OCI-LY3 (cell line): ENCODE results near the gene G6PD.

Experiments used
- H2AFZ ChIP-seq: fragments of 200-600, 300-600 bp; shearing (Covaris generic); 2 replicates; pipeline ENCODE4 v1.6.0; 2014; ENCODE audit warnings: antibody characterized with exemption, low read depth, low read length
- H3K27ac ChIP-seq: fragments of 200-600, 300-600 bp; sonication (generic); 2 replicates; pipeline ENCODE4 v1.5.1; 2014; ENCODE audit warnings: mild to moderate bottlenecking, low read length, moderate library complexity, mixed read lengths
- H3K27me3 ChIP-seq: fragments of 200-600, 300-600 bp; sonication (generic); 2 replicates; pipeline ENCODE4 v1.6.1; 2014; ENCODE audit warnings: low read depth, low read length, mixed read lengths
- H3K36me3 ChIP-seq: fragments of 200-600, 300-600 bp; sonication (generic); replicated peaks from 2 replicates; pipeline ENCODE3; 2014; ENCODE audit warnings: low read depth, low read length, mixed read lengths
- H3K4me1 ChIP-seq: fragments of 300-600, 200-600 bp; sonication (generic); 2 replicates; pipeline ENCODE4 v1.6.1; 2014; ENCODE audit warnings: low read length, mixed read lengths
- H3K4me2 ChIP-seq: fragments of 200-600, 300-600 bp; sonication (generic); 2 replicates; pipeline ENCODE4 v1.6.1; 2014; ENCODE audit warnings: low read length, mixed read lengths
- H3K4me3 ChIP-seq: fragments of 300-600, 200-600 bp; sonication (generic); 2 replicates; pipeline ENCODE4 v1.5.1; 2014; ENCODE audit warnings: antibody characterized with exemption, mild to moderate bottlenecking, low read length, moderate library complexity
- H3K79me2 ChIP-seq: fragments of 300-600, 200-600 bp; shearing (Covaris generic); 2 replicates; pipeline ENCODE4 v1.6.1; 2014; ENCODE audit warnings: mild to moderate bottlenecking, low read length, mixed read lengths
- H3K9ac ChIP-seq: fragments of 300-600, 200-600 bp; shearing (Covaris generic); 2 replicates; pipeline ENCODE4 v1.6.0; 2014; ENCODE audit warnings: mild to moderate bottlenecking, low read length, moderate library complexity
- H3K9me3 ChIP-seq: fragments of 200-600, 300-600 bp; shearing (Covaris generic); 2 replicates; pipeline ENCODE4 v1.6.1; 2014; ENCODE audit warnings: low read length, mixed read lengths; ENCODE audit not compliant: insufficient read depth
- H4K20me1 ChIP-seq: fragments of 200-600, 300-600 bp; sonication (generic); 2 replicates; pipeline ENCODE4 v1.6.1; 2016; ENCODE audit warnings: low read length, mixed read lengths; ENCODE audit not compliant: insufficient read depth
- EZH2phosphoT487 ChIP-seq: fragments of 200-600 bp; shearing (Covaris generic); IDR thresholded peaks from 2 replicates; pipeline ENCODE4 v1.6.1; 2018; ENCODE audit warnings: antibody characterized with exemption, mixed run types, low read depth
- TF ChIP-seq, protein P1 (sequence below): fragments of 200-600, 300-600 bp; sonication (generic); IDR thresholded peaks from 2 replicates; pipeline ENCODE4 v1.5.1; 2014; ENCODE audit warnings: antibody characterized with exemption, low read length, low read depth

G6PD gene

DNA sequence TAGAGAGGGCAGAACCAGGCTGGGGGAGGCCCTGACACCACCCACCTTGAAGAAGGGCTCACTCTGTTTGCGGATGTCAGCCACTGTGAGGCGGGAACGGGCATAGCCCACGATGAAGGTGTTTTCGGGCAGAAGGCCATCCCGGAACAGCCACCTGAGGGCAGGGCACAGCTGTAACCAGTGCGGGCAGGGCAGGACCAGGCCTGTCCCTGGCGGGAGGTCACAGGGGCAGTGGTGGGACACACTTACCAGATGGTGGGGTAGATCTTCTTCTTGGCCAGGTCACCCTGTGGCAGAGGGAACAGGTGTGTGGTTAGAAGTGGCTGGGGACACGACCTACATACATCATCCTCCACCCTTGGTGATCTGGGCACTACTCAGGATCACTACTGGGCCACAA, 10.8 kb downstream of the G6PD start:
- Histone ChIP-seq H3K4me1 (peaks cover 6% of the 10 kb centered on the region), H3K27me3 (no peaks in the 10 kb centered on the region), H3K9ac (no peak overlapping the region), H3K9me3 (no peaks in the 10 kb centered on the region), H3K4me2 (no peak overlapping the region), H3K4me3 (no peak overlapping the region), H3K79me2 (no peaks in the 10 kb centered on the region), H3K36me3 (peaks cover 5% of the 10 kb centered on the region), H3K27ac (no peak overlapping the region), H4K20me1 (no peaks in the 10 kb centered on the region), H2AFZ (no peak overlapping the region)
- no peak for TF ChIP-seq EZH2phosphoT487
- TF ChIP-seq, protein P1, sequence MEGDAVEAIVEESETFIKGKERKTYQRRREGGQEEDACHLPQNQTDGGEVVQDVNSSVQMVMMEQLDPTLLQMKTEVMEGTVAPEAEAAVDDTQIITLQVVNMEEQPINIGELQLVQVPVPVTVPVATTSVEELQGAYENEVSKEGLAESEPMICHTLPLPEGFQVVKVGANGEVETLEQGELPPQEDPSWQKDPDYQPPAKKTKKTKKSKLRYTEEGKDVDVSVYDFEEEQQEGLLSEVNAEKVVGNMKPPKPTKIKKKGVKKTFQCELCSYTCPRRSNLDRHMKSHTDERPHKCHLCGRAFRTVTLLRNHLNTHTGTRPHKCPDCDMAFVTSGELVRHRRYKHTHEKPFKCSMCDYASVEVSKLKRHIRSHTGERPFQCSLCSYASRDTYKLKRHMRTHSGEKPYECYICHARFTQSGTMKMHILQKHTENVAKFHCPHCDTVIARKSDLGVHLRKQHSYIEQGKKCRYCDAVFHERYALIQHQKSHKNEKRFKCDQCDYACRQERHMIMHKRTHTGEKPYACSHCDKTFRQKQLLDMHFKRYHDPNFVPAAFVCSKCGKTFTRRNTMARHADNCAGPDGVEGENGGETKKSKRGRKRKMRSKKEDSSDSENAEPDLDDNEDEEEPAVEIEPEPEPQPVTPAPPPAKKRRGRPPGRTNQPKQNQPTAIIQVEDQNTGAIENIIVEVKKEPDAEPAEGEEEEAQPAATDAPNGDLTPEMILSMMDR, result no peak

DNA sequence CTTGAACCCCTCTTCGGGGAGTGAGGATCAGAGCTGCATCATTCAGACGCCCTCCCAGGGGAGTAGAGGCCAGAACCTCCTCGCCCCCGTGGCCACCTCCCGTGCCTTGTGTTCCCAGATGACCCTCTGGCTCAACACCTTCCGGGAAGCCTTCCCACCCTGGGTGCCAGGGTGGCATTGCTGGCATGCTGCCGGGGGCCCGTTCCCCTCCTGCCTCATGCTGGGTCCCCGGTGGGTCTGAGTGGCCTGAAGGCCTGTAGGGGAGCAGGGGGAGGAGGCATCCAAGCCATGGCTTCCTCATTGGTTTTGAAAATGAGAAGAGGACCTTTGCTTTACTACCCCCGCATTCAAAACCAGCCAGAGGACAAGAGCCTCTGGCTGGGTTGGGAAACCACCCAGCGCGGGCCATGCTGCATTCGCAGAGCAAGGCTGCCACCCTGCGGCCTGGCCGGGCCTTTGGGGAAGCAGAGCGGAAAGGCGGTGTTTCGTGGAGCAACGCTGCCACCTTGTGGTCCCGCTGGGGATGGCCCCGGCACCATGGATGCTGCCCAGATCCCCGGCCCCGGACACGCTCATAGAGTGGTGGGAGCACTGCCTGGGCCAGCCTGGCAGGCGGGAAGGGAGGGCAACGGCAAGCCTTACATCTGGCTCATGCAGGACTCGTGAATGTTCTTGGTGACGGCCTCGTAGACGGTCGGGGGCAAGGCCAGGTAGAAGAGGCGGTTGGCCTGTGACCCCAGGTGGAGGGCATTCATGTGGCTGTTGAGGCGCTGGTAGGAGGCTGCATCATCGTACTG, 11.9 kb downstream of the G6PD start:
- TF ChIP-seq EZH2phosphoT487, result no peak
- TF ChIP-seq, protein P1, result peak; percentile 95
- H3K27me3 ChIP-seq, result no peaks in the 10 kb centered on the region
- H3K4me1 ChIP-seq, result peaks cover 6% of the 10 kb centered on the region
- H3K9ac ChIP-seq, result peak overlapping the region; percentile 39; the same call in 1 of the 2 replicates
- peaks cover 5% of the 10 kb centered on the region for H3K36me3 ChIP-seq
- H3K27ac ChIP-seq, result peak overlapping the region; percentile 56
- H3K4me3 ChIP-seq, result no peak overlapping the region
- H3K4me2 ChIP-seq, result peak overlapping the region; percentile 49
- no peaks in the 10 kb centered on the region for H4K20me1 ChIP-seq
- H3K9me3 ChIP-seq, result no peaks in the 10 kb centered on the region
- H2AFZ ChIP-seq, result no peak overlapping the region
- no peaks in the 10 kb centered on the region for H3K79me2 ChIP-seq

DNA sequence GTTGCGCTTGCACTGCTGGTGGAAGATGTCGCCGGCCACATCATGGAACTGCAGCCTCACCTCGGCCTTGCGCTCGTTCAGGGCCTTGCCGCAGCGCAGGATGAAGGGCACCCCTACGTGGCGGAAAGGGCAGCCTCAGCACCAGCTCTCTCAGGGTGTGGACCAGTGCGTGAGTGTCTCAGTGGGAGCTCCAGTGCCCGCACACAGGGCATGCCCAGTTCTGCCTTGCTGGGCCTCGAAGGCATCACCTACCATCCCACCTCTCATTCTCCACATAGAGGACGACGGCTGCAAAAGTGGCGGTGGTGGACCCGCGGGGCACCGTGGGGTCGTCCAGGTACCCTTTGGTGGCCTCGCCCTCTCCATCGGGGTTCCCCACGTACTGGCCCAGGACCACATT, 14.0 kb downstream of the G6PD start:
- Histone ChIP-seq H3K27me3 (no peaks in the 10 kb centered on the region), H3K36me3 (peaks cover 5% of the 10 kb centered on the region), H4K20me1 (no peaks in the 10 kb centered on the region), H3K79me2 (no peaks in the 10 kb centered on the region), H3K4me1 (peaks cover 7% of the 10 kb centered on the region), H3K27ac (no peak overlapping the region), H3K4me3 (no peak overlapping the region), H3K4me2 (no peak overlapping the region), H3K9ac (no peak overlapping the region), H3K9me3 (no peaks in the 10 kb centered on the region), H2AFZ (no peak overlapping the region)
- no peak for TF ChIP-seq EZH2phosphoT487
- TF ChIP-seq, protein P1, result no peak

DNA sequence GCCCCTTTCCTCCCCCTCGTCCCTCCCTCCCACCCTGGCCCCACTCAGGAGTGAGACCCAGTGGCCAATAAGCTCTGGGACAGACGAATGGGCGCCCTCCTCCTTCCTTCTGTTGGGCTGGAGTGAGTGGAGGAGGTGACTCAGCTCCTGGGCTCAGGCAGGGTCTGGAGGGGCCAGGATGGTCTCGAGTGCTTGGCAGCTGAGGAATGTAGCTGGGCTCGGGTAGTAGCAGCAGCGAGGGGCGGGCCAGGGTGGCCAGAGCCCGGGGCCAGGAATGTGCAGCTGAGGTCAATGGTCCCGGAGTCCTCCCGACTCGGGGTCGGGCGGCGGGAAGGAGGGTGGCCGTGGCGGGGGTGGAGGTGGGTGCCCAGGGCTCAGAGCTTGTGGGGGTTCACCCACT, 15.0 kb downstream of the G6PD start:
- Histone ChIP-seq H3K9me3 (no peaks in the 10 kb centered on the region), H3K27me3 (no peaks in the 10 kb centered on the region), H3K79me2 (no peaks in the 10 kb centered on the region), H4K20me1 (no peaks in the 10 kb centered on the region), H3K4me1 (peaks cover 17% of the 10 kb centered on the region), H3K4me2 (no peak overlapping the region), H3K4me3 (no peak overlapping the region), H2AFZ (no peak overlapping the region), H3K27ac (no peak overlapping the region), H3K9ac (no peak overlapping the region), H3K36me3 (peaks cover 5% of the 10 kb centered on the region)
- TF ChIP-seq, protein P1, result no peak
- no peak for TF ChIP-seq EZH2phosphoT487
